Liver (tissue), 9 donors: ENCODE data around the gene ZNF488. TPM values are rescaled to one million over a fixed set of nuclear protein-coding genes. Genes with fewer than 3 reads are reported as not detected.

ENCODE experiments used
- DNase-seq: peaks from one replicate; pipeline ENCODE4 v3.0.0-alpha.2; 2017; ENCODE audit warnings: low spot score
- H3K27ac ChIP-seq, 2 donors: one replicate each; pipeline ENCODE4 v1.7.0; 2013; ENCODE audit warnings: inconsistent platforms in 2 of 2, low read length in 2 of 2, control low read depth in 1 of 2, low read depth in 1 of 2, mild to moderate bottlenecking in 1 of 2
- H3K27me3 ChIP-seq, 4 donors: one replicate each; pipeline versions ENCODE4 v1.6.1 to v1.7.0; 2013; ENCODE audit warnings: low read length in 3 of 4, inconsistent platforms in 1 of 4, mild to moderate bottlenecking in 1 of 4, moderate library complexity in 1 of 4; ENCODE audit not compliant: control insufficient read depth in 4 of 4, insufficient read depth in 4 of 4
- H3K36me3 ChIP-seq, 4 donors: one replicate each; pipeline versions ENCODE4 v1.6.1 to v1.7.0; 2013; ENCODE audit warnings: low read length in 3 of 4, mild to moderate bottlenecking in 3 of 4, low read depth in 1 of 4, moderate library complexity in 1 of 4; ENCODE audit not compliant: control insufficient read depth in 4 of 4, insufficient read depth in 3 of 4
- H3K4me1 ChIP-seq, 4 donors: one replicate each; pipeline versions ENCODE4 v1.6.1 to v1.7.0; 2013; ENCODE audit warnings: low read length in 3 of 4, mild to moderate bottlenecking in 3 of 4, moderate library complexity in 1 of 4; ENCODE audit not compliant: control insufficient read depth in 4 of 4, insufficient read depth in 4 of 4
- H3K4me3 ChIP-seq, 3 donors: one replicate each; pipeline versions ENCODE4 v1.6.1 to v1.7.0; 2013; ENCODE audit warnings: low read length in 3 of 3, control low read depth in 1 of 3, low read depth in 1 of 3, mild to moderate bottlenecking in 1 of 3
- H3K9ac ChIP-seq, 2 donors: one replicate each; pipeline ENCODE4 v1.7.0; 2013; ENCODE audit warnings: low read length in 2 of 2, mild to moderate bottlenecking in 2 of 2, moderate library complexity in 2 of 2, control low read depth in 1 of 2, low read depth in 1 of 2
- H3K9me3 ChIP-seq, 4 donors: one replicate each; pipeline versions ENCODE4 v1.6.1 to v1.7.0; 2013; ENCODE audit warnings: low read length in 3 of 4; ENCODE audit not compliant: control insufficient read depth in 4 of 4
- EGR1 ChIP-seq, 2 donors: IDR thresholded peaks; 2 replicates each; pipeline ENCODE4 v1.6.1; 2016 to 2018; ENCODE audit warnings: antibody characterized with exemption in 2 of 2, low read depth in 2 of 2
- FOXA1 ChIP-seq: IDR thresholded peaks from 2 replicates; pipeline ENCODE4 v1.6.1; 2016; ENCODE audit warnings: antibody characterized with exemption
- FOXA2 ChIP-seq: IDR thresholded peaks from 2 replicates; pipeline ENCODE4 v1.6.1; 2016; ENCODE audit warnings: antibody characterized with exemption
- GABPA ChIP-seq, 2 donors: IDR thresholded peaks in 1 of 2; conservative IDR thresholded peaks in 1 of 2; 2 replicates each; pipeline ENCODE4 v1.6.1; 2016; ENCODE audit warnings: antibody characterized with exemption in 2 of 2, mild to moderate bottlenecking in 1 of 2, moderate library complexity in 1 of 2
- HNF4A ChIP-seq, 2 donors: conservative IDR thresholded peaks; 2 replicates each; pipeline ENCODE4 v1.6.1; 2016; ENCODE audit warnings: antibody characterized with exemption in 2 of 2, mild to moderate bottlenecking in 2 of 2
- HNF4G ChIP-seq: IDR thresholded peaks from 2 replicates; pipeline ENCODE4 v1.6.1; 2016; ENCODE audit warnings: antibody characterized with exemption
- JUND ChIP-seq, 2 donors: IDR thresholded peaks; 2 replicates each; pipeline ENCODE4 v1.6.1; 2016; ENCODE audit warnings: antibody characterized with exemption in 2 of 2
- RAD21 ChIP-seq, 2 donors: IDR thresholded peaks; 2 replicates each; pipeline ENCODE4 v1.6.1; 2016; ENCODE audit warnings: antibody characterized with exemption in 2 of 2, mild to moderate bottlenecking in 2 of 2
- RXRA ChIP-seq, 2 donors: IDR thresholded peaks; 2 replicates each; pipeline ENCODE4 v1.6.1; 2017 to 2018; ENCODE audit warnings: antibody characterized with exemption in 2 of 2, mild to moderate bottlenecking in 1 of 2
- SP1 ChIP-seq: IDR thresholded peaks from 2 replicates; pipeline ENCODE4 v1.6.1; 2018; ENCODE audit warnings: antibody characterized with exemption, mild to moderate bottlenecking
- TAF1 ChIP-seq: conservative IDR thresholded peaks from 2 replicates; pipeline ENCODE4 v1.6.1; 2016; ENCODE audit warnings: antibody characterized with exemption, mild to moderate bottlenecking
- YY1 ChIP-seq: IDR thresholded peaks from 2 replicates; pipeline ENCODE4 v1.6.1; 2016; ENCODE audit warnings: antibody characterized with exemption, mild to moderate bottlenecking
- WGBS: extraction: QIAGEN DNeasy Blood & Tissue Kit; methylation state at CpG from one replicate; pipeline ENCODE4 v1.1.7; 2013; 5-methylcytosine and 5-hydroxymethylcytosine counted together
- polyA plus RNA-seq, 2 donors: library from polyadenylated mRNA; stranded (reverse) in 1 of 2; unstranded in 1 of 2; fragments of 200-250 nt in 1 of 2; fragments of >200 nt in 1 of 2; fragmentation: Nextera tagmentation in 1 of 2; extraction: Ambion mirVana in 1 of 2; gene quantifications; one replicate each; pipeline versions ENCODE4 v1.2.1 to v1.2.3, GENCODE V29; 2013 to 2015
- total RNA-seq, 2 donors: library from RNA; depleted of rRNA; stranded (reverse); fragments of >200 nt; gene quantifications; one replicate each; pipeline ENCODE4 v1.2.3, GENCODE V29; 2014
- TF ChIP-seq, protein P1 (sequence below): fragments of 150-350 bp; IDR thresholded peaks from 2 replicates; pipeline ENCODE4 v1.5.1; 2017; ENCODE audit warnings: improper control_type of control experiment, low read depth, low read length; ENCODE audit not compliant: missing input control
- TF ChIP-seq, protein P2 (sequence below): IDR thresholded peaks from 2 replicates; pipeline ENCODE4 v1.6.1; 2016; ENCODE audit warnings: antibody characterized with exemption
- TF ChIP-seq, protein P3 (sequence below): IDR thresholded peaks from 2 replicates; pipeline ENCODE4 v1.6.1; 2016; ENCODE audit warnings: antibody characterized with exemption, mild to moderate bottlenecking
- TF ChIP-seq, protein P4 (sequence below): IDR thresholded peaks from 2 replicates; pipeline ENCODE4 v1.6.1; 2016; ENCODE audit warnings: antibody characterized with exemption
- donor health status: healthy.
- donor health status: healthy.
- donor health status: healthy.
- donor health status: healthy.
- donor health status: healthy.

The ZNF488 gene
- total and polyA plus RNA-seq, 4 donors, result 0.02 to 0.09 TPM; not detected in 2

DNA sequence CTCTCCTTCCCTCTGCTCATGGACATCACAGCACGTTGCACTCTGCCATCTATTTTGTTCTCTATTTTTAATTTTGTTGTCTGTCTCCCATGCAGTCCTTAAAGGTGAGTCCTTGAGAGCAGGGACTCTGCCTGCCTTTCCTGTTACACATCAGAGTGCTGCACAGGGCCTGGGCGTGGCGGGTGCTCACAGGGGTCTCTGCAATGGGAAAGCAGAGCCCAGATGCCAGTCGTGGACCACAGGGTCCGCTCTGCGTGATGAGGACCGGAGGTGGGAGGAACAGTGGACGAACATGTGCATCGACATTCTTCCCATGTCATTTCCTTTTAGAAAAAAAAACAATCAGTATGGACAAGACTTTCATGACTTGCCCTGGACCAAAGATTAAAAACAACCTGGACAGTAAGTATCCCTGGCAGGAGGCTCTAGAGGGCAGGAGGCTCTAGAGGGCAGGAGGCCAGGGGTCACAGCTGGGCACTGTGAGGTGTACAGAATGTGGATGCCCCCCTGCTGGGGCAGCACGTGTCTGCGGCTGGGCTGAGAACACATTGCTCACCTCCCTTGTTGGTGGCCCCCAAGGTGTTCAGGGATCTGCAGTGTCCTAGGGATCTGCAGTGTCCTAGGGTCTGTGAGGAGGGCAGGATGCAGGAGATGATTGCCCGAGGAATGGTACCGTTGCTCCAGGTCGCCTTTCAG is 29.6 kb upstream of the ZNF488 start:
- H3K27ac ChIP-seq, result no peak overlapping the region
- H3K36me3 ChIP-seq, result no peaks in the 10 kb centered on the region
- no peak for DNase-seq
- H3K4me1 ChIP-seq, result no peaks in the 10 kb centered on the region
- TF ChIP-seq JUND (IDR thresholded peaks at IDR 0.05) (no peak), GABPA (IDR thresholded peaks at IDR 0.05 in 1 of 2, conservative IDR thresholded peaks at IDR 0.05 in 1 of 2) (no peak), HNF4A (conservative IDR thresholded peaks at IDR 0.05) (no peak), HNF4G (no peak), FOXA1 (no peak)
- TF ChIP-seq, protein P1, sequence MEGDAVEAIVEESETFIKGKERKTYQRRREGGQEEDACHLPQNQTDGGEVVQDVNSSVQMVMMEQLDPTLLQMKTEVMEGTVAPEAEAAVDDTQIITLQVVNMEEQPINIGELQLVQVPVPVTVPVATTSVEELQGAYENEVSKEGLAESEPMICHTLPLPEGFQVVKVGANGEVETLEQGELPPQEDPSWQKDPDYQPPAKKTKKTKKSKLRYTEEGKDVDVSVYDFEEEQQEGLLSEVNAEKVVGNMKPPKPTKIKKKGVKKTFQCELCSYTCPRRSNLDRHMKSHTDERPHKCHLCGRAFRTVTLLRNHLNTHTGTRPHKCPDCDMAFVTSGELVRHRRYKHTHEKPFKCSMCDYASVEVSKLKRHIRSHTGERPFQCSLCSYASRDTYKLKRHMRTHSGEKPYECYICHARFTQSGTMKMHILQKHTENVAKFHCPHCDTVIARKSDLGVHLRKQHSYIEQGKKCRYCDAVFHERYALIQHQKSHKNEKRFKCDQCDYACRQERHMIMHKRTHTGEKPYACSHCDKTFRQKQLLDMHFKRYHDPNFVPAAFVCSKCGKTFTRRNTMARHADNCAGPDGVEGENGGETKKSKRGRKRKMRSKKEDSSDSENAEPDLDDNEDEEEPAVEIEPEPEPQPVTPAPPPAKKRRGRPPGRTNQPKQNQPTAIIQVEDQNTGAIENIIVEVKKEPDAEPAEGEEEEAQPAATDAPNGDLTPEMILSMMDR, result no peak
- TF ChIP-seq, protein P2, sequence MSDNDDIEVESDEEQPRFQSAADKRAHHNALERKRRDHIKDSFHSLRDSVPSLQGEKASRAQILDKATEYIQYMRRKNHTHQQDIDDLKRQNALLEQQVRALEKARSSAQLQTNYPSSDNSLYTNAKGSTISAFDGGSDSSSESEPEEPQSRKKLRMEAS, result no peak
- 83% methylated on average over 14 of the region's 14 CpGs for WGBS
- H3K27me3 ChIP-seq, result peaks cover 0 to 8% (median 0%) of the 10 kb centered on the region in 4 donors
- no peak overlapping the region for H3K4me3 ChIP-seq
- no peak overlapping the region for H3K9ac ChIP-seq
- H3K9me3 ChIP-seq, result no peaks in the 10 kb centered on the region

DNA sequence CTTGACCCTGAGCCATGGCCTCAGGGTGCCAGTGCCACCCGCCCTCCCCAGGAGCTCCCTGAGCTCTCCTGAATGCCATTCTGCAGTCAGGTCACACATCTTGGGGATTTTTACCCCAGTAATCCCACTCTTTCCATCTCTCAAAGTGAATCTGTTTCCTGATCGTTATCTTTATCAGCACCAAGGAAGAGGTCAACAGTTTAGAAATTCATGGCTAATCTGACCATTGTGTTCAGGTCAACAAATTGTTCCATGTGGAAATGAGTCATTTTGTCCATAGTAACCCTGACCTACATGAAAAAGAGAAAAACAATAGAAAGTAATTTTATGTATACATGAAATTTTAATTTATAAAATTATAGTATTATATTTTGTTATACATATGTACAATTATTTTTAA is 28.8 kb upstream of the ZNF488 start:
- H3K27me3 ChIP-seq, result peaks cover 0 to 8% (median 0%) of the 10 kb centered on the region in 4 donors
- H3K27ac ChIP-seq, result no peak overlapping the region
- H3K9ac ChIP-seq, result no peak overlapping the region
- H3K4me3 ChIP-seq, result no peak overlapping the region
- H3K4me1 ChIP-seq, result no peaks in the 10 kb centered on the region
- 65% methylated on average over 2 of the region's 2 CpGs for WGBS
- no peaks in the 10 kb centered on the region for H3K9me3 ChIP-seq
- DNase-seq, result no peak
- TF ChIP-seq HNF4A (conservative IDR thresholded peaks at IDR 0.05), result no peak
- no peak for TF ChIP-seq HNF4G
- no peak for TF ChIP-seq JUND (IDR thresholded peaks at IDR 0.05)
- no peak for TF ChIP-seq EGR1 (IDR thresholded peaks at IDR 0.05; ENCODE audit: low read depth in 2 of 2)
- no peak for TF ChIP-seq YY1
- TF ChIP-seq RAD21 (IDR thresholded peaks at IDR 0.05), result no peak
- TF ChIP-seq FOXA2, result no peak
- TF ChIP-seq FOXA1, result no peak
- TF ChIP-seq RXRA (IDR thresholded peaks at IDR 0.05), result no peak
- TF ChIP-seq, protein P3, sequence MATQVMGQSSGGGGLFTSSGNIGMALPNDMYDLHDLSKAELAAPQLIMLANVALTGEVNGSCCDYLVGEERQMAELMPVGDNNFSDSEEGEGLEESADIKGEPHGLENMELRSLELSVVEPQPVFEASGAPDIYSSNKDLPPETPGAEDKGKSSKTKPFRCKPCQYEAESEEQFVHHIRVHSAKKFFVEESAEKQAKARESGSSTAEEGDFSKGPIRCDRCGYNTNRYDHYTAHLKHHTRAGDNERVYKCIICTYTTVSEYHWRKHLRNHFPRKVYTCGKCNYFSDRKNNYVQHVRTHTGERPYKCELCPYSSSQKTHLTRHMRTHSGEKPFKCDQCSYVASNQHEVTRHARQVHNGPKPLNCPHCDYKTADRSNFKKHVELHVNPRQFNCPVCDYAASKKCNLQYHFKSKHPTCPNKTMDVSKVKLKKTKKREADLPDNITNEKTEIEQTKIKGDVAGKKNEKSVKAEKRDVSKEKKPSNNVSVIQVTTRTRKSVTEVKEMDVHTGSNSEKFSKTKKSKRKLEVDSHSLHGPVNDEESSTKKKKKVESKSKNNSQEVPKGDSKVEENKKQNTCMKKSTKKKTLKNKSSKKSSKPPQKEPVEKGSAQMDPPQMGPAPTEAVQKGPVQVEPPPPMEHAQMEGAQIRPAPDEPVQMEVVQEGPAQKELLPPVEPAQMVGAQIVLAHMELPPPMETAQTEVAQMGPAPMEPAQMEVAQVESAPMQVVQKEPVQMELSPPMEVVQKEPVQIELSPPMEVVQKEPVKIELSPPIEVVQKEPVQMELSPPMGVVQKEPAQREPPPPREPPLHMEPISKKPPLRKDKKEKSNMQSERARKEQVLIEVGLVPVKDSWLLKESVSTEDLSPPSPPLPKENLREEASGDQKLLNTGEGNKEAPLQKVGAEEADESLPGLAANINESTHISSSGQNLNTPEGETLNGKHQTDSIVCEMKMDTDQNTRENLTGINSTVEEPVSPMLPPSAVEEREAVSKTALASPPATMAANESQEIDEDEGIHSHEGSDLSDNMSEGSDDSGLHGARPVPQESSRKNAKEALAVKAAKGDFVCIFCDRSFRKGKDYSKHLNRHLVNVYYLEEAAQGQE, result no peak
- no peak for TF ChIP-seq SP1
- TF ChIP-seq, protein P2, result no peak
- TF ChIP-seq, protein P1, result no peak
- TF ChIP-seq, protein P4, sequence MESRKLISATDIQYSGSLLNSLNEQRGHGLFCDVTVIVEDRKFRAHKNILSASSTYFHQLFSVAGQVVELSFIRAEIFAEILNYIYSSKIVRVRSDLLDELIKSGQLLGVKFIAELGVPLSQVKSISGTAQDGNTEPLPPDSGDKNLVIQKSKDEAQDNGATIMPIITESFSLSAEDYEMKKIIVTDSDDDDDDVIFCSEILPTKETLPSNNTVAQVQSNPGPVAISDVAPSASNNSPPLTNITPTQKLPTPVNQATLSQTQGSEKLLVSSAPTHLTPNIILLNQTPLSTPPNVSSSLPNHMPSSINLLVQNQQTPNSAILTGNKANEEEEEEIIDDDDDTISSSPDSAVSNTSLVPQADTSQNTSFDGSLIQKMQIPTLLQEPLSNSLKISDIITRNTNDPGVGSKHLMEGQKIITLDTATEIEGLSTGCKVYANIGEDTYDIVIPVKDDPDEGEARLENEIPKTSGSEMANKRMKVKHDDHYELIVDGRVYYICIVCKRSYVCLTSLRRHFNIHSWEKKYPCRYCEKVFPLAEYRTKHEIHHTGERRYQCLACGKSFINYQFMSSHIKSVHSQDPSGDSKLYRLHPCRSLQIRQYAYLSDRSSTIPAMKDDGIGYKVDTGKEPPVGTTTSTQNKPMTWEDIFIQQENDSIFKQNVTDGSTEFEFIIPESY, result no peak
- no peak for TF ChIP-seq GABPA (IDR thresholded peaks at IDR 0.05 in 1 of 2, conservative IDR thresholded peaks at IDR 0.05 in 1 of 2)
- TF ChIP-seq TAF1, result no peak
- no peaks in the 10 kb centered on the region for H3K36me3 ChIP-seq
